A549 treated with CpdA at 1 μM for 4 hours (cell line): ENCODE measurements around the gene DEFB131B. TPM values are rescaled to one million over a fixed set of nuclear protein-coding genes. Genes with fewer than 3 reads are reported as not detected.

Experiments used
- total RNA-seq: library from RNA; stranded (reverse); fragments of 200-300 nt; extraction: Qiagen RNA extraction; gene quantifications from 5 replicates; pipeline ENCODE4 v1.2.3, GENCODE V29; 2022; ENCODE audit warnings: low read depth

Gene DEFB131B
- total RNA-seq: not detected in 5 replicates

GRCh38 chr11:71878059-71878458, at the start of gene DEFB131B:
DEFB131B (plus strand) TSS chr11:71878453; CDS start chr11:71878453, 0 bp downstream.

GRCh38 chr11:71832811-71833210, 45.4 kb upstream of the DEFB131B start, which contains the start of gene DEFB108B:
DEFB108B (plus strand) TSS chr11:71833200; CDS start chr11:71833200, 0 bp downstream.

GRCh38 chr11:71927820-71928736, 49.8 kb downstream of the DEFB131B start, which contains the start of gene XNDC1N:
XNDC1N (minus strand) TSS chr11:71928594; CDS start chr11:71923353, 5,241 bp downstream.

GRCh38 chr11:71928737-71929443, 50.6 kb downstream of the DEFB131B start, which contains the start of gene RNF121:
RNF121 (plus strand) TSS chr11:71929046; CDS start chr11:71929062, 16 bp downstream.

Other genes starting within 250 kb of the DEFB131B start
- gene DEFB108B, start 45.3 kb upstream of the DEFB131B start, total RNA-seq: not detected in 5 replicates
- gene XNDC1N, start 50.1 kb downstream of the DEFB131B start, total RNA-seq: 2.8 to 5.9 TPM (median 3.9 TPM) in 5 replicates
- gene RNF121, start 50.6 kb downstream of the DEFB131B start, total RNA-seq: 52.4 to 62.7 TPM (median 56.8 TPM) in 5 replicates
- gene IL18BP, start 120.5 kb downstream of the DEFB131B start, total RNA-seq: 3.6 to 6.0 TPM (median 3.8 TPM) in 5 replicates
- 61.5 to 76.5 TPM (median 69.5 TPM) in 5 replicates for gene NUMA1, start 202.1 kb downstream of the DEFB131B start, total RNA-seq
- 5.5 to 10.2 TPM (median 8.7 TPM) in 5 replicates for gene LRRC51, start 202.4 kb downstream of the DEFB131B start, total RNA-seq
- 121 to 157 TPM (median 145 TPM) in 5 replicates for gene LAMTOR1, start 224.8 kb downstream of the DEFB131B start, total RNA-seq
- gene TOMT, start 227.5 kb downstream of the DEFB131B start, total RNA-seq: not detected in 5 replicates
- 73.6 to 91.1 TPM (median 82.7 TPM) in 5 replicates for gene ANAPC15, start 234.2 kb downstream of the DEFB131B start, total RNA-seq